Measurements from ENCODE around the gene METTL25B. TPM values are rescaled to one million over a fixed set of nuclear protein-coding genes. Genes with fewer than 3 reads are reported as not detected.

METTL25B gene
- total RNA-seq, 1 donor from 2014 or later: 26.8 TPM

DNA sequence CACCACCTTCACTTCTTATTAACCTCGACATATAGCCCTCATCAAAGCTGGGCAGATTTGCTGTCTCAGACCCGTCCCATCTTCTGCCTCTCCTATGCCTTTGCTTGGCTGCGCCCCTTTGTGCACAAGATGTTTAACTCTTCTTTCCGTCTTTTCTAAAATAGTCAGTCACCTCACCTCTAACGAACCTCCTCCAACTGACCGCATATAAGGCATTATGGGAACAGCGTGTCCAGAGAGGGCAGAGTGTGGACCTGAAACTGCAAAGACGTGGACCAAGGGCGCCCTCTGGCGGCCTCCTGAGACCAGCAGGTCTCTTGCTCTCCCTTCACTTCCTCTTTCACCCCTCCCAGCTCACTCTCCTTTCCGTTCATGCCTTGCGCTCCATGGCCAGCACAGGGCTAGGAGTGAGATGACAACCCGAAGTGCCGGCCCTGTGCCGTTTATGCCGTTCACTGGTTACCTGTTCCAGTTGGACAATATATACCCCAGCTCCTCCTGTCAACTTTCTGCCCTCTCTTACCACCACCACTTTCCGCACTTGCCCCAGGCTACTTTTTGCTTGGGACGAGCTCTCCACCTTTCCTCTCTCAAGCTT, 2.5 kb upstream of the METTL25B start:
- peak; percentile 83 for ATAC-seq

DNA sequence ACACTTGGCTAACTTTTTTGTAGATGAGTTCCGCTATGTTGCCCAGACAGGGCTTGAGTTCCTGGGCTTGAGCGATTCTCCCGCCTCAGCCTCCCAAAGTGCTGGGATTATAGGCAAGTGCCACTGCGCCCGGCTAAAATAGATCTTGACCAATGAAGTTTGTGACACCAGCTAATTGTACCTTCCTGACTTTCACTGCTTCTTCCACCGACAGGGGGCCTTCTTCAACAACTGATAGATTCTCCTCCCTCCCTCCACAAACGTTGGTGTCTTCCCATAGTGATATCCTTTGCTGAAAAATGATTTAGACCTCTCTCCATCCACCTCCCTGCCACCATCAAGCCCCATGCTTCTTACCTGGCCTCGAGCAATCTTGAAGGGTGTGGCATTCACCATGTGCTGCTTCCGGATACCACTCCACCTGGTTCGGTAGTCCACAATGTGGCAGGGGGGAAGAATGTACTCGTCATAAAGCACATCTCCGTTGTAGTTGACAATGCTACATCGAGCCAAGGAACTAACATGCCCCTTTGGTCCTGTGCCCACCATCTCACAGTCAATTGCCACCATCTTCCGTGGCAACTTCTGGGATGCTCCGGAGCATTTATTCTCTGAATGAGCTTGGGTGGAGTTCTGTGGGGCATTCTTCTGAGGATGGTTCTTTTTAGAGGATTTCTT, 1.6 kb upstream of the METTL25B start:
- ATAC-seq: no peak
- no peak for DNase-seq (ENCODE audit: low spot score)

More for the DNA sequence above, 2.5 kb upstream of the METTL25B start:
- peak; percentile 88 for DNase-seq (ENCODE audit: low spot score)

GRCh38 chr1:156727492-156727891, 777 bp upstream of the METTL25B start:
- ATAC-seq: no peak
- DNase-seq (ENCODE audit: low spot score): no peak

- ATAC-seq: peak; percentile 87
- DNase-seq (ENCODE audit: low spot score): peak; percentile 96
These were observed 562 bp downstream of the METTL25B start, which contains the start of gene ISG20L2 for GRCh38 chr1:156728599-156729462. TSS of gene ISG20L2 (minus strand) at chr1:156728766. CDS start at chr1:156727652, 1,114 bp downstream.

GRCh38 chr1:156733989-156734584, 5.8 kb downstream of the METTL25B start:
- no peak for DNase-seq (ENCODE audit: low spot score)
- ATAC-seq: no peak

DNA sequence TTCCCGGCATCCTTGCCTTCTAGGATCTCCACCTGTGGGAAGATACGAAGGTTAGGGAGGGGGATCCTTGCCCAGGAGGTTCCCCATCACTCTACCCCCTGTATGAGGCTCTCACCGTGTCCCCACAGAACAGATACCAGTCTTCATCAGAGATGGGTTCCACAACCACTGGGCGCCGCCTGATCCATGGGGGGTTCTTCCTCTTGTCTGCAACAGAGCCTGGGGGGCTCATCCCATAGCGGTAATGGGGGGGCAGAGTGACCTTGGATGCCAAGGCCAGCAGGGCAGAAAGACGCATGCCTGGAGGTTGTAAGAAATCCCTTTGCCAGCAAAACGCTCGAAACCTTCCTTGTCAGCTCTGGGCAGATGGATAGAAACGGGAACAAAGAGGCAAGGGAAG, 10.1 kb downstream of the METTL25B start:
- ATAC-seq (no peak), DNase-seq (ENCODE audit: low spot score) (no peak)

- ATAC-seq: no peak
These were observed 10.6 kb downstream of the METTL25B start for GRCh38 chr1:156738916-156739315.

DNA sequence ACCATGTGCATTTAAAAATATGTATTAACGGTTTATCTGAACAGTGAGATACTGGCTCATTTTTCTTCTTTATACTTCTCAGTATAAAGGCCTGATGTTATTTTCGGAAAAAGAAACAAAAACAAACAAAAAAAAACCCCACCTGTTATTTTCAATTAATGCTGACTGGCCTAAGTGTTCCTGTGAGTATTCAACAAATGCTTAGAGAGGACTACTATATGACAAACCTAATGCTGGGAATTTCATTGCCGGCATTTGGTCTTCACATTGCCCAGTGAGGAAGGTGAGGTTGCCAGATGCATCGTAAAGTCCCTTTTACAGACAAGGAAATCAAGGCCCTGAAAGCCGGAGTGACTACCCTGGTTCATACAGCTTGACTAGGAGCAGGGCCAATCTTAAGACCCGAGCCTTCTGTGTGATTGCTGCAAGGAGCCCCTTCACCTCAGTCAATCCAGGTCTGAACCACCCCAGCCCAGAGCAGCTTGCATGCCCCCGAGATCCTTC, 12.0 kb downstream of the METTL25B start:
- ATAC-seq (no peak), DNase-seq (ENCODE audit: low spot score) (no peak)

More at GRCh38 chr1:156738916-156739315, 10.6 kb downstream of the METTL25B start:
- no peak for DNase-seq (ENCODE audit: low spot score)

DNA sequence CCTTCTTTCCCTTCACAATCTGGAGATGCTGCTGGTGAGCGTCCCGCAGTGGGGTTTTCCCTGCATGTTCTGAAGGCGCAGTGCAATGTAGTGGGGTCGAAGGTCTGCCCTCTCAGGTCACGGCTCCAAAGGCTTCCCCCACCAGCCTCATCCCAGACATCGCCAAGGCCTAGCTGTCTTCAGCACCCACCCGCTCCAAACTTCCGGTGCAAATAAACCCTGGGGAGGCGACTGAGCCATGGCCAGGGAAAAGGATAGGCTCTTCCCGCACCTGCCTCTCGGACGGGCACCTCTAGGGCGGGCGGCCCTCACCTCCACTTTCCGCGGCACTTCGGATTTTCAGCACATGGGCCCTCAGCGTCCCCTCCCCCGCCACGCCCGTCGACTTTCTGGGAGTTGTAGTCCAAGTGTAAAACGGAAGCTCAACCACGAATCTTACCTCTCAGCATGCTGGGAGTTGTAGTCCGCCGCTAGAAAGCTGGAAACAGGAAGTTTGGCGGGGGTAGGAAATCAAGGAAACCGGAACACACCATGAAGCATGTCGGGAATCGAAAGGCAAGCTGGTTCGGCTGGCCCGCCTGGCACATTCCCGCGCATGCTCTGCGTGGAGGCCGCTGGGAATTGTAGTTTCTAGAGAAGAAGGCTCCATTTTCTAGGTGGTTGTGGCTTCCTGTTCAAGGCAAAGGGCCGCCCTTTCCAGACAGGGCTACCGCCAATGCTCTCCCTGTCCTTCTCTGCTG, 12.6 kb downstream of the METTL25B start, which contains the start of gene MRPL24:
Gene MRPL24 (minus strand): TSS at position 348 of the 740 bp plus-strand sequence. CDS start 2,384 bp downstream, outside the sequence.
- peak; percentile 89 for ATAC-seq
- DNase-seq (ENCODE audit: low spot score): peak; percentile 99

DNA sequence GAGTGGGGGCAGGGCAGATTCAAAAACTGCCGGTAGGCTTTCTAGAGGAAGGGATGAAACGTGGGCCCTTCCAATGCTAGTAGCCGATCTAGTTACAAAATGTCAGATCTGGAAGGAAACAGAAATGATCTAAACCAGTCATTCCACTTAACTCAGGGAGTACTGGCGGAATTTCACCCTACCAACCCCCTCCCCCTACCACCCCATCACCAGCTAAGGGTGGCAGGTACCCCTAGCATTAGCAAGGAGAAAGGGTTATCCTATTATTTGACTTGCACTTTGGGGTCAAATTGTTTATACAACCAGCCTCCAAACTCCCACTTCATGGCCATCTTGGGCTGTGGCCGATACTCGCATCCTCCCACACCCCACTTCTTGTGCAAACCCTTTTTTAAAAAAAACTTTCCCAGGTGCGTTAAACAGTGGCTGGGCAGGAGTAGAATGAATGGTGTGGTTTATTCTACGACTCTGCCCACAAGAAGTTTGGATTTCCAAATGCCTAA, 13.3 kb downstream of the METTL25B start:
- ATAC-seq: no peak
- DNase-seq (ENCODE audit: low spot score): no peak

DNA sequence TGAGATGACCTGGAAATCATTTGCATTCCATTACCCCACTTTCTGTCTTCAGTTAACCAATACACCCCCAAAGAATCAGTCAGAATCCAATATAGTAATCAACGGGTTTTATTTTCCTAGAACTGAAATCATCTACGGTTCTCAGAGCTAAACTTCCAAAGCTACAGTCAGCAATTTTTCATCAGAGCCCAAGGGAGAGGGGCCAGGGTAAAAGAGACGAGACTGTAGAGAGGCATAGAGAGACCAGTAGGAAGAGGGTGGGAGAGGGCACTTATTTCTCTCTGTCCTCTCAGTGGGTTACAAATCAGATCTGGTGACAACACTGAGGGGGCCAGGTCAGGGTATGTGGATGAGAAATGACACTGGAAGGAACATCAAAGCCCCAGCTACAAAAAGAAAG, 13.7 kb downstream of the METTL25B start:
- no peak for ATAC-seq
- no peak for DNase-seq (ENCODE audit: low spot score)

- DNase-seq (ENCODE audit: low spot score): no peak
- no peak for ATAC-seq
These were observed 14.5 kb downstream of the METTL25B start for GRCh38 chr1:156742801-156743200.

- ATAC-seq (no peak), DNase-seq (ENCODE audit: low spot score) (no peak)
These were observed 15.4 kb downstream of the METTL25B start for GRCh38 chr1:156743367-156744302.

GRCh38 chr1:156744344-156744743, 16.1 kb downstream of the METTL25B start:
- DNase-seq (ENCODE audit: low spot score): no peak
- no peak for ATAC-seq

DNA sequence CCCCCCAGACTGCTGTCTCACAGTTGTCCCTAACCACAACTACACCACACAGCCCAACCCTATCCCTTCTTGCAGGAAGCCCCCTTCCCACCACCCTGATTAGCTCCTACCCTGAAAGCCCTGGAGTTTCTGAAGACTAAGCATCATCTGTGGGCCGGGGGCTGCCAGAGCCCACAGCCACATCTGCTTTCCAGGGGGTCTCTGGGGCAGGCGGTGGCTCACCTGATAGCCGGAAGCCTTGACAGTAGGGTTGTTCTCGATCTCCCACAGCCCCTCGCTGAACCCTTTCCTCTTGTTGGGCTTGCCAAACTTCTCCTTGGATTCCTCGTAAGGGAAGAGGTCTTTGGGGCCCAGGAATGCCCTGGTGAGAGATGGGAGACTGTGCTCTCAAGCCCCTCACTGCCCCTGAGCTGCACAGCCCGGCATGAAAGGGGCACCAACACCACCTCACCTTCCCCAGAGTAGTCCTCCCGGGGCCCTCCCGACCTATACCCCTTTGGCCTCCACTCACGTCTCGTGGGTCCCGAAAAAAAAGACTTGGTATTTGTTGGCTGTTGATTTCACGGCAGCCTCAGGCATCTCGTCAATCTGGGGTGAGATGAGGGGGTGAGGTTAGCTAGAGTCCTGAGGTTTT, 16.6 kb downstream of the METTL25B start:
- DNase-seq (ENCODE audit: low spot score): no peak
- no peak for ATAC-seq

- DNase-seq (ENCODE audit: low spot score) (no peak), ATAC-seq (no peak)
These were observed 17.6 kb downstream of the METTL25B start for GRCh38 chr1:156745881-156746280.

DNA sequence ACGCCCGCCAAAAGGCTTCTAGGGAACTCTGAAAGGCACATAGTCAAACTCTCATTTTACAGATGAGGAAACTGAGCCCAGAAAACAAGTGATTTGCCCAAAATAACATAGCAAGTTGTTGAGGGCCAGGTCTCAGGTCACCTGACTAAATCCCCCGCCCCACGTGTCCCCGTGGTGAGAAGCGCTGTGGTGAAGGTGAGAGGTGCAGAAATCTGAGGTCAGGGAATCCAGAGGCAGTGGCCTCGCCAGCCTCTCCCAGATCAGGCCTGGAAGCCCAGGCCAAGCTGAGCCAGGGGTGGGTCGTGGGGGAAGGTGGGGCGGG, 18.1 kb downstream of the METTL25B start:
- ATAC-seq (no peak), DNase-seq (ENCODE audit: low spot score) (no peak)

Measured in left lobe of liver (tissue), 2 donors.